Fibroblast of villous mesenchyme (primary cell): ENCODE data around the gene KDM4B. TPM values are rescaled to one million over a fixed set of nuclear protein-coding genes. Genes with fewer than 3 reads are reported as not detected.

Experiments
- DNase-seq: peaks from one replicate; pipeline ENCODE4 v3.0.0-alpha.2; 2010; ENCODE audit warnings: low read depth
- H3K4me3 ChIP-seq: 2 replicates; pipeline ENCODE4 v1.5.1; 2011; ENCODE audit warnings: low read depth, mild to moderate bottlenecking, low read length
- CTCF ChIP-seq: IDR thresholded peaks from 2 replicates; pipeline ENCODE4 v1.5.1; 2012; ENCODE audit warnings: low read depth, mild to moderate bottlenecking, low read length; ENCODE audit not compliant: insufficient read depth
- total RNA-seq: library from RNA; depleted of rRNA; stranded (reverse); fragments of >200 nt; gene quantifications from 2 replicates; pipeline ENCODE4 v1.2.3, GENCODE V29; 2012

The KDM4B gene
- total RNA-seq, 1 donor, result 17.7 TPM

DNA sequence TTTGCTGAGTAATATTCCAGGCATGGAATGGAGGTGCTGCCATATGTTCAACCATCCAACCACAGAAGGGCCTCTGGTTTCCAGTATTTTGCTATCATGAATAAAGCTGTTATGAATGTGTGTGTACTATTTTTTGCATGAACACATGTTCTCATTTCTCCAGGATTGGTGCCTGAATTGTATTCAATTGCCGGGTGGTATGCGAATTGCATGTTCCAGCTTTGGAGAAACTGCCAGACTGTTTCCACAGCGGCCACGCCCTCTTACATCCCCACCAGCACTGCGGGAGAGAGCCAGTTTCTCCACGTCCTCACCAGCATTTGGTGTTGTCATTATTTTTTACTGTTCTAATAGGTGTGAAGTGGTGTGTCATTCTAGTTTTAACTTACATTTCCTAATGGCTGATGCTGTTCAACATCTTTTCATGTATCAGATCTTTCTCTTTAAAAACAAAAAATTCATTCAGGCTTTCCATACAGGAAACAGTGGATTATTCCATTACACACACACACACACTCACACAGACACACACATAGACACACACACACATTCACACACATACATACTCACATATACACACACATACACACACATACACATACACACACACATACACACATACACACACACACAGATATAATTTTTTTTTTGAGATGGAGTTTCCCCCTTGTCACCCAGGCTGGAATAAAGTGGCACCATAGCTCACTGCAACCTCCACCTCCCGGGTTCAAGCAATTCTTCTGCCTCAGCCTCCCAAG is 217.6 kb downstream of the KDM4B start:
- no peak overlapping the region for H3K4me3 ChIP-seq
- no peak for TF ChIP-seq CTCF
- DNase-seq, result peak; percentile 33

DNA sequence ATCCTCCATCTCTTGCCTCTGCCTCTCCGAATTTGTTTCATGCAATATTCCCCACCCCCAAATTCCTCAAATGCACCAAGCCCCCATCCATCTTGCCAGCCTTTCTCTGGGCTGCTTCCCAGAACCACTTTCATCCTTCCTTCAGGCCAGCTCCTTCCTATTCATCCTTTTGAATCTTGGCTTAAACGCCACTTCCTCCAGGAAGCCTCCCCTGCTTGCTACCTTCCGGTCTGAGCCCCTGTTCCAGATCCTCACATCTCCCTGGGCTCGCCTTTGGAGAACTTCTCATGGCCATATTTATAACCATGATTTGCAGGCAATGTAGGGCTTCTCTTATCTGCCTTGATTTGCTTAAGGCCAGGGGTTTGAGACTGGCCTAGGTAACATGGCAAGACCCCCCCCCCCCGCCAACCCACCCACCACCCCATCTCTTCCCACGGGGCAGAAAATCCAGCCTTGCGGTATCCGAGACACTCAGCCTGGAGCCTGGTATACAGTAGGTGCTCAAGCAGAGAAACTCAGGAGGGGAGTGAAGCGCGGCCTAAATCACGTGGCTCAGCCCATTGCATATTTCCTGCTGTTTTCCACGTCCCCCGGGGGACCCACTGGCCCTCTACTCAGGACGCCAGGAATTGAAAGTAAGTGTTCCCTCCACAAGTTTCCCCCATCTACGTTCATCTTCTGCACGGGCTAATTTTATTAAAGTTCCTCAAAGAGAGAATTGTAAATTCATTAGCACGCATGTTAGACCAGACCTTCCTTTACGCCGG is 219.8 kb downstream of the KDM4B start:
- DNase-seq, result no peak
- TF ChIP-seq CTCF, result no peak
- no peak overlapping the region for H3K4me3 ChIP-seq

- DNase-seq, result peak; percentile 24
- H3K4me3 ChIP-seq, result no peak overlapping the region
- no peak for TF ChIP-seq CTCF
Observed at GRCh38 chr19:5189318-5189607, 220.3 kb downstream of the KDM4B start.

DNA sequence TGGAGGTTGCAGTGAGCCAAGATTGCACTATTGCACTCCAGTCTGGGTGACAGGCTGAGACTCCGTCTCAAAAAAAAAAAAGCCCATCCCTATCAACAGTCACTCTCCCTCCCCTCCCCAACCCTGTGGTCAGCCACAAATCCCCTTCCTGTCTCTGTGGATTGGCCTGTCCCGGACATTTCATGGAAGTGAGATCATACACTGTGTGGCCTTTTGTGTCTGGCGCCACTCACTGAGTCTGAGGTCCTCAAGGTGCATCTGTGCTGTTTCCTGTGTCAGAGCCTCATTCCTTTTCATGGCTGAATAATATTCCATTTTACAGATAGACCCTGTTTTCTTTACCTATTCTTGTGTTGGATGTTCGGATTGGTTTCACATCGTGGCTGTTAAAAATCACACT is 222.2 kb downstream of the KDM4B start:
- no peak overlapping the region for H3K4me3 ChIP-seq
- TF ChIP-seq CTCF, result no peak
- no peak for DNase-seq

DNA sequence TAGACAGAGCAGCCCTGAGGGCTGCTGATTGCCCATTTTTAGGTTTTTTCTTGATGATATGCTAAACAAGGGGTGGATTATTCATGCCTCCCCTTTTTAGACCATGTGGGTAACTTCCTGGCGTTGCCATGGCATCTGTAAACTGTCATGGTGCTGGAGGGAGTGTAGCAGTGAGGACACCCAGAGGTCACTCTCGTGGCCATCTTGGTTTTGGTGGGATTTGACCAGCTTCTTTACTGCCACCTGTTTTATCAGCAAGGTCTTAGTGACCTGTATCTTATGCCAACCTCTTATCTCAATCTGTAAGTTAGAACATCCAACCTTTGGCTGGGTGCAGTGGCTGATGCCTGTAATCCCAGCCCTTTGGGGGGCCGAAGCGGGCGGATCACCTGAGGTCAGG is 223.7 kb downstream of the KDM4B start:
- TF ChIP-seq CTCF, result no peak
- DNase-seq, result no peak
- H3K4me3 ChIP-seq, result no peak overlapping the region

- DNase-seq, result no peak
- no peak for TF ChIP-seq CTCF
- H3K4me3 ChIP-seq, result no peak overlapping the region
Observed at GRCh38 chr19:5193192-5193591, 224.3 kb downstream of the KDM4B start.
